Measurements from ENCODE around the gene SESN1.

Gene SESN1

GRCh38 chr6:108955329-108955949 is 139.2 kb downstream of the SESN1 start:
- DNase-seq: no peak

DNA sequence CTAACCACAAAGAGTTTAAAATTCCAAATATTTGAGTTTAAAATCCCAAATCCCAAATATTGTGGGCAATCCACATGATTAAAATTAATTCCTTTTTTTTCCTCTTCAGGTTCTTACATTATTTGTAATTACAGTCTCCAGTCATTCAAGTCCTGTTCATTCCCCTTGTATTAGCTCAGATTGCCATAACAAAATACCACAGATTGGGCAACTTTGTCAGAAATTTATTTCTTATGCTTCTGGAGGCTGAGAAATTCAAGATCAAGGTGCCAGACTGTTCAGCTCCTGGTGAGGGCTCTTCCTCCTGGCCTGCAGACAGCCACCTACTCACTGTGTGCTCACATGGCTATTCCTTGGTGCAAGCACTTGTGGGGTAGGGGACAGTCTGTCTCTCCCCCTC is 141.0 kb downstream of the SESN1 start:
- no peak for DNase-seq

- no peak for DNase-seq
Observed at GRCh38 chr6:108952776-108953486, 141.7 kb downstream of the SESN1 start.

DNA sequence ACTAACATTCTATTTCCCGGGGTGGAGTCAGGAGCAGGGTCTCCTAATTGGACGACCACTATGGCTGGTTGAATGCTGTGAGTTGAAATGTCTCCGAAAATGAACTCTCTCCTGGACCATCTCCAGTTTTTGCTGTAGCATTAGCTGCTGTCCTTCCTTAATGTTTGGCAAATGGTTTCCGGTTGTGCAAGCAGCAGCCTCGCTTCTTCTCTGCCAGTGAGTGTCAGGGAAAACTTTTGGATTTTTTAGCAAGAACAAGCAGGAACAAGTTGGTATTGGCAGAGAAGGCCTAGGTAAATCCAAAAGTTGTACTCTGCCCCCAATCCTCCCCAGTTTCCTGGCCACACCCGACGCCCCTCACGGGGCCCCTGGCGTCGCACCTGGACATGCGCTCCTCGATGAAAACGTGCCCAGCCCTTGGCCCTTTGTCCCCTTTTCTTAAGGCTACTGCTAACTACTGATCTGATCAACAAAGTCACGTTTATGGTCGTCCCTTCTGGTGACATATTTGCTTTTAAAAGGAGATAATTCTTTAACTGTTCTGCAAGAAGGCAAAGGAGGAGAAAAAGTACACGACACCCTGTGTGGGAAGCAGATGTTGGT is 143.2 kb downstream of the SESN1 start:
- no peak for DNase-seq

- DNase-seq: peak in 1 of 2 experiments; percentile 83
Observed at GRCh38 chr6:108948181-108948661, 146.4 kb downstream of the SESN1 start.

DNA sequence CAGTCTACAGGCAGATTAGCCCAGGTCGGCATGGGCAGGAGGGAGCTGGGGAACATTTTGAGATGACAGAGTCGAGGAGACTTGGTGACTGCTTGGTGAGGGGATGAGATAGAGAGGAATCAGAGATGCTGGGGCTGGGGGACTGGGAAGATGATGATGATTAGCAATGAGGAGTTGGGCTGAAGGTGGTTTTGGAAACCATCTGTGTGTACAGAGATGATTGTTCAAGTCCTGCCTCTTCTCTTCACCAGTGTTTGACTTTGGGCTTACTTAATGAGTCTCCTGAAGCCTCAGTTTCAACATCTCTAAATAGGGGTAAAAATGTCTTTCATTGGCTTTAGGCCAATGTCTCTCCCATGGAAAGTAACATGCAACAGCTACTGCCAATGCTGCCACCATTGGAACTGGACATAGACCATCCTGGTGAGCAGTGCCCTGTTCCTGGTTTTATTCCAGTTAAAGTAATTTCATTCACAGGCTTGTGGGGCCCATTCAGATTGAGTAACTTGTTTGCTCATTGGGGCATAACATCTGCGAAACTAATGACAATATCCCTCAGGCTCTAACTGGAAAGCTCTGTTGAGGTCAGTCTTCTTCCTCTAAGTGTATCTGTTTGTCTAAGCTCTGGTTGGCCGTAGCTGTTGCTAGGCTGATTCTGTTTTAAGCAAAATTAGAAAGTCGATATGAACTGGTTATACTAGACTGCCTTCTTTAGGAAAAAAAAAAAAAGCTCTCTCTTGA is 147.4 kb downstream of the SESN1 start:
- DNase-seq: peak; percentile 87 to 88

DNA sequence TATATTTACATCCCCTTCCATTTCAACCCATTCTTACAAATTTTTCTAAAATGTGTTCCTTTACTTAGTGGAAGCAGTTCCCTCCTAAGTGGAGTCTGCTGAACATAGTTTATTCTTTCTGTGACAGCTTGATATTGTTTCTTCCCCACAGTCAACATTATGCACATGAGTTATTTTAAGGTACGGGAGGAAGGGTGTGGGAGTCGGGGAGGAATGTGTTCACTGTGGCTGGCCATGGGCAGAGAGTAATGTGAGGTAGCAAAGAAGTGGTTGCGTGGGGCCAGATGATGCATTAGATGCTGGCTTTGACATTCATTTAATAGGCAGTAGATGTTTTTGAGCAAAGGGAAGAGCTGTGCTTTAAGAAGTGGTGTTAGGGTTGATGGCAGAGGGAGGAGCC is 148.0 kb downstream of the SESN1 start:
- DNase-seq: no peak

GRCh38 chr6:108945681-108946159 is 148.9 kb downstream of the SESN1 start:
- DNase-seq: no peak

- DNase-seq: no peak
Observed at GRCh38 chr6:108944707-108945680, 149.7 kb downstream of the SESN1 start.

DNA sequence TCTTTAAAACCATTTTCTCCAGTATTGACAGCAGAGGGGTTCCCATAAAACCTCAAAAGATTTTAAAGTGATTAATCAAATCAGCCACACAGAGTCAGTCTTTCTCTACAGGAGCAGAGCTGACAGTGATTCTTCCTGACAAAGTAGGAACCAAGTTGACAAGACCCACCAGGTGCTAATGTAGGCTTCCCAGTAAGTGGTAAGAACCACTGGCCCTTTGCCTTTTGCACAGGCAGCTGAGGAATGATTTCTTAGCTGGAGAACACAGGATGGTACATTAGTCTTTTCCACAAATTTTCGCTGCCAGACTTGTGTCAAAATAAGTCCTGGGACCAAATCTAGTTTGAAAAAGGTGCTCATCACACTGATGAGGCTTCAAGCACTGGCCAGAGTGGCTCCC is 150.6 kb downstream of the SESN1 start:
- no peak for DNase-seq

- DNase-seq: no peak
Observed at GRCh38 chr6:108942556-108943492, 151.8 kb downstream of the SESN1 start.

GRCh38 chr6:108941859-108942258 is 152.8 kb downstream of the SESN1 start:
- no peak for DNase-seq

DNA sequence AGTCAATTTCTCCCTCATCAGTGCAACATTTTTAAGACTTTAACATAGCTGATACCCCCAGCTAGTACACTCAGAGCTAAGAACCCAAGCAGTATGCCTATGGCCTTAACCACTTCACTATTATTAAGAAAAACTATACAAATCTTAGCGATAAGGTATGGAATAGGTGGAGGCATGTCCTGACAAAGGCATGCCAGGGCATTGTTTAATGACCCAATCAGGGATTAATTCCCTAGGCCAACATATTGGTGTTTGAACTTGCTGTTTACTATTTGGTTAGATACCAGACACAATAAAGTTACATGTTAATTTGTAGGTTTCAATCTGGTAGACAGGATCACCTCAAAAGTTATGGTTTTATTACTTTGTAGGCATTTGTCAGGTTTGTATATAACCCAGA is 153.4 kb downstream of the SESN1 start:
- no peak for DNase-seq

DNA sequence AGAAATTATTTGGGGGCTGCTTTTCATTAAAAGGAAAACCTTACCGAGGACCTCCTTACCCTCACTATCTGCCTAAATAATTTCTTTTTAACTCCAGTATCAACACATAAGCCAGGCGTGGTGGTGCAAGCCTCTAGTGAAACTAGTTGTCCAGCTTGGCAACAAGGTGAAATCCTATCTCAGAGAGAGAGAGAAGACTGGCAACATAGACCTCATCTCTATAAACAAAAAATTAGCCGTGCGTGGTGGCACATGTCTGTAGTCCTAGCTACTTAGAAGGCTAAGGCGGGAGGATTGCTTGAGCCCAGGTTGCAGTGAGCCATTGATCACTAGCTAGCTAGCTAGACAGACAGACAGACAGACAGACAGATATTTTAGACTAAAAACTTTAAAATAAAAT is 153.9 kb downstream of the SESN1 start:
- DNase-seq: no peak

GRCh38 chr6:108937170-108937569 is 157.5 kb downstream of the SESN1 start:
- DNase-seq: no peak
